ENCODE data around the gene GAS1.

The GAS1 gene

DNA sequence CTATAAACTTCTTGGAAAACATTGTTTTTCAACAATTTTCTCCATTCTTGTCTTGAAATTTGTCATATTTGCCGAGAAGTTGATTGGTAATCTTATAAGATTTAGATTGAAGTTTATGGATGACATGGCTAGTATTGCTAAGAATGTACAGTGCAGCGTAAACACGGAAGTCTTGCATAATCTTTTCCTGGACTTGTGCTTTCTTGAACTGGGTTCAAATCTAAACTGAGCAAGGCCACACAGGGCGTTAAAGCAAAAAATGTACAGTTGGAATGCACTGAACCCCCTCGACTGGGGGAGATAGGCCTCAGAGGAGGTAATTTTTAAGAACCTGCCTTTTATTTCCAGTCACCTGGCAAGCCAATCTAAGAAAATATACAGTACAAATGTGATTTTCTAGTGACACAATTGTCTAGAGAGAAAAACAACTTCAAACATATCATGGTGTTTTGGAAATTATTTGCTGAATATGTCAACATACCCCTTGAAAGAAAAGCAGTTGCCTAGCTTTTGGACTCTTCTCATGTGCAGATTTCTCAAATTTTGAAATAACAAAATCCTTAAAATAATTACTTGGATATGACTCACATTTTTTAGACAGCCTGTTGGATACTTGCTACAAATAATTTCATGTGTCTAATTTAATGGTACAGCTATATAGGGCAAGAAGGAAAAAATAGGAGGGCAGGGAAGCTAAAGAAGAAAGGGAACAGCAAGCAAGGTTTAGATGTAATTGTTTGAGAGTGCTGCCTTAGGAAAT, 18.5 kb upstream of the GAS1 start:
- DNase-seq (ENCODE audit: low read depth, low spot score) = no peak

GRCh38 chr9:86962692-86963091, 15.4 kb upstream of the GAS1 start:
- no peak for DNase-seq (ENCODE audit: low read depth, low spot score)

- DNase-seq (ENCODE audit: low read depth, low spot score) = no peak
These were observed 13.6 kb upstream of the GAS1 start for GRCh38 chr9:86960938-86961337.

DNA sequence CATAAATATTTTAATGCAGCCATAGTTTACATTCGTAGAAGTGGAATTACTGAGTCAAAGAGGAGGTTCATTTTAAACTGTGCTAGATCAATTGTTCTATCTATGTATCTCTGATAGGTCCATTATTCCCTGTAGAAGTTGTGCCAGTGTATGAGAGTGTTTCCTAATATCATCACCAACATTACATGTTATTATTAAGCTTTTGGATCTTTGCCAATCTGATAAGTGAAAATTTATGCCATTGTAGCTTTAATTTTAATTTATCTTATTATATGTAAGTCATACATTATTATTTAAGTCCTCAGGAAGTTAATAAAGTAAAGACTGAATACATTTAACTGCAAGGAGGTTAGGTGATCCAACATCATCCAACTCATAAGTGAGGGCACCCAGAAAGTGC, 10.9 kb upstream of the GAS1 start:
- no peak for DNase-seq (ENCODE audit: low read depth, low spot score)

DNA sequence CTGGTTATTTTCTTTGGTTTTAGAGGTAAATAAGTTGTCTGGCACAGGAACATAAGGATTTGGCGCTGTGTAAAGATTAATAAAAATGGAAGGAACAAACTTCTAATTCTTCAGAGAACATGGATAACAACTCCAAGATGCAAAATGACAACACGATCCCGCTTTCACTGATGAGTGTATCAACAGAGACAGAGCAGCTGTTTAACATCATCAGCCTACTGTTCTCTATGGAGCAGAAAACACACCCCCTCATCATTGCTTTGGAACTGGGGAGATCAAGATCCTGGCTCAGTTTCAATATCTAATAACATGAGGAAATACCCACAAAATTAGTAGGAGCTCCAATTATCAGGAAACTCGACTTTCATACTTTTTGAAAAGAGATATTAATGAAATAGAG, 8.3 kb upstream of the GAS1 start:
- no peak for DNase-seq (ENCODE audit: low read depth, low spot score)

DNA sequence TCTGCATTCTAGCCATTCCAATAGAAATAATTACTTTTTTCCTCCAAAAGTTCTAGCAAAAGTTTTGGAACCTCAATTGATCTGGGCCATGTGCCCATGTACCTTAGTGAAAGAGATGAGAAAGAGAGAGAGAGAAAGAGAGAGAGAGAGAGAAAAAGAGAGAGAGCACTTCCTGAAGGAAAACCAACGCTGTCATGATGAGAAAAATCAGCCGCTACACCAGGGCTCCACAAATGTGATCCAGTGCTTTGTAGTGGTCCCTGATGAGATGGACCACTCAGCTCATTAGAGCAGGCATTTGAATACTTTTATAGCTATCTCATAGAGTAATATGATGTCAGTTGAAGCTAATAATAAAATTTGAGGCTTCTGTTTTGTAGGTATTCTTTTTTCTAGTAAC, 7.7 kb upstream of the GAS1 start:
- no peak for DNase-seq (ENCODE audit: low read depth, low spot score)

- DNase-seq (ENCODE audit: low read depth, low spot score) = no peak
These were observed 5.9 kb upstream of the GAS1 start for GRCh38 chr9:86953181-86953580.

GRCh38 chr9:86948074-86948929, 996 bp upstream of the GAS1 start:
- DNase-seq (ENCODE audit: low read depth, low spot score) = no peak

GRCh38 chr9:86946201-86947145, 833 bp downstream of the GAS1 start:
- no peak for DNase-seq (ENCODE audit: low read depth, low spot score)

DNA sequence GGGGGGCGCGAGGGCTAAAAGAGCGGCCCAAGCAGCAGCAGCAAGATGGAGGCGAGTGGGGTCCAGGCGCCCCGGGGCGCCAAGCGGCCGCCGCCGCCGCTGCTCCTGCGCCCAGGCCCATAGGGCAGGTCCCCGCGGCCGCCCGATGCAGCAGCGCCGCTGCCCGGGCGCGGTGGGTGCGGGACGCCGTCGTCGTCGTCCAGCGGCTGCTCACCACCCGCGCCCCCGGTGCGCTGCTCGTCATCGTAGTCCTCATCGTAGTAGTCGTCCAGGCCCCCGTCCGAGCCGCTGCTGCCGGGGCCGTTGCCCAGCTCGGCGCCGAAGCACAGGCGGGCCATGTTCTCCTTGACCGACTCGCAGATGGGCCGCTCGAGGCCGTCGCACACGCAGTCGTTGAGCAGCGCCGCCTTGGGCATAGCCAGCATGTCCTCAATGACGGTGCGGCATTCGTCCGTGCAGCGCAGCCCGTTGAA, 1.5 kb downstream of the GAS1 start:
- DNase-seq (ENCODE audit: low read depth, low spot score) = no peak

DNA sequence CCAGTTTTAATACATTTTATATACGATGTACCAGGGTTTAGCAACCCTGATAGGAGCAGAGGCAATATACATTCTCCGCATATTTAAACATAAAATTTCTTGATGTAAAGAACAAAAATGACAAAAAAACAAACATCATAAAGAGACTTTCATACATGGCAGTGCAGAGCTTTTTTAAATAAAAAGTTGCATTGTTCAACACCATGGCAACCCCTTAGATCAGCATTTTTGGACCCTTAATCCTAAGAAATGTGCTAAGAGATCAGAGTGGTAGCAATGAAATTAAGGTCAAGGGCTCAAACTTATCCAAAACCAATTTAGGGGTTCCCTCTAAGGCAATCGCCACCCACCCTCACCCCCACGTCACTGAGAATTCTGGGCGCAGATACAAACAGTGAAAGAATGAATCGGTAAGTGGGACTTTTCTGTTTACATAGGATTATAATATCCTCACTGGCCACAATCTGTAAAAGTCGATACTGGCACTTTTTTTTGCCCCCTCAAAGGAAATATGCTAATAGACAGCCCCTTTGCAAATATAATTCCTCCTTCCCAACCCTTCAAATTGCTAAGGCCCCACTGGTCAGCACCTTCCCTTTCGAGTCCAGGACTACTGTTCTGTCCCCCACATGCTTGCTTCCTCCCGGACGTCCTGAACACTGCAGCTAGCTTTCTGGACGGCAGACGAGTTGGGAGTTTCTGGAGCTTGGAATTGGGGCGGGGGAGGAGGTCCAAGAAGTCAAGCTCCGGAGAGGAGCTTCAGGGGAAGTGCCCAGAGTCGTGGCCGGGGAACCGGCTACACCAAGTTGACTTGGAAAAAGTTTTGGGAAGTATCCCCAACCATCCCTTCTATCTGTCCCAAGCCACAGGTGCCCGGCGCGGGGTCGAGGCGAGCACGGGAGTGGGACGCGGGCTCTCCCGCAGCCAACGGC, 2.2 kb downstream of the GAS1 start:
- no peak for DNase-seq (ENCODE audit: low read depth, low spot score)

DNA sequence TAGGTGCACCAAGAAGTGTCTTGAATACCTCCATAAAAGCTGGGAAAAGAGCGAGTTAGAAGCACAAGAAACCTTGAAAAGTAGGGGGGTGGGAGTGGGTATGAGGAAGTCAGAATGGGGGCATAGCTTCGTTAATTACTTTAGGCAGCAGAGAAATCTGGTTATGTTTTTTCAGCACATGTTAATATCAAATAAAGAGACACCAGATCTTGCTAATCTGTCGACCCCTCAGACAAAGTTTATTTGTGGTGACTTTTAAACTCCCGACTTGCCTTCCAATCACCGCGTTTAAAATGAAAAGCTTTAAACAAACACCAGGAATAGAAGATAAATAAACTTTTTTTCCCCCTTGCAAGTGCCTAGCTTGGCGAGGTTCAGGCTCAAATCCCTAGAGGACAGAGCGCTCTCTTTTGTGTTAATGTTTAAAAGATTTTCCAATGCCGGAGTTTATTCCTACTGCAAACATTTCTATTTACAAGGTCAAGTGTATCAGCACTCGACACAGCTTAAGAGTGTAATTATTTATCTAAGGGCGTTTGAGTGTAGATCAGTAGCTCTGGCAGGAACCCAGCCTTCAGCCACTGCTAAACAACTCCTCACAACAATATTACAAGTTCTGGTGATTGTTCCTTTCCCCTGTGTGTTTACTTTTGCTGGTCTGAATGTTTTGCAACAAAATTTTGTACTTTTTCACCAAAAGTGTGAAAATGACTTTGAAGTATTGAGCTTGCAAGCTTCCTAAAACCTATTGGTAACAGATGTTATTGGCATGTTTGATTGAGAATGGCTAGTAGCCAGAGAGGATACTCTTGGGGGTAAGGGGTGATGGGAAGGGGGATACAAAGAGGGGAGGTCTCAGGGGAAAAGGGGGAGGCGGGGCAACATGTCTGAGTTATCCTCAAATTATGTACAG, 3.8 kb downstream of the GAS1 start:
- no peak for DNase-seq (ENCODE audit: low read depth, low spot score)

DNA sequence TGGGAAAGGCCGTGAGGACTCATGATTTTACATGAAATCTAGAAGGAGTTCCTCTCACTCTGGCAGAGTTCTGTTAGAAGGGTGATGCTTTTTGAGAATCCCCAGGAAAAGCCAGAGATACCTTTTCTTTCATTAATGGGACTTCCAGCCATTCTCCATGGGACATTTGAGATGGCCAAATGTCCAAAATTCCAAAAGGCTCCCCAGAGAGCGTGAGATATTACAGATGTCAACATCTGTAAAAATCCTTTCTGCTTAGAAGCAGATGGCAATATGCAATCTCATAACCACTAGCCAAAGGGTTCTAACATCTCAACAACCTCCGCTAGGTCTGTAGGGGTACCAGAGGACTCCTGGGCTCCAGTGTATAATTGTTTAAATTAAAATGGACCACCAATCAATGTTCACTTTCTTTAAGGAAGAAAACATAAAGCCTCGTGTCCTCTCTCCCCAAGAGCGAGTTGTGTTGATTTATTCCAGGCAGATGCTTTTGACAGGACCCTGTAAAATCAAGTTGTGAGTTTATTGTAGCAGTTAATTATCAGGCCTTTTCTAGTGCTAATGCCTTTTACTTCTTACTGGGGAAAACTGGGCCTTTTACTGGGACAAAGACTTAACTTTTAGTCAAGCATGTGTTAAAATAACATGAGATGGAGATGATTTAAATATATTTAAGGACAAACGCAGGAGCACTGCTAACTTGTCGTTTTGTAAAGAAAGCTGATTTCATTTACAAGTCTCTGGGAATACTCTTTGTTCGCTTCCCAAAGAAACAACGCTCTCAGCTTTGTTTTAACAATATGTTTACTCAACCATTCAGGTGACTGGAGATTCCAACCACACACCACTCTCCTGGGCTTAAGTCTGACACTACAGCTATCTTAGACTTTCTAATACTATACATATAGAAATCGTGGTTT, 4.8 kb downstream of the GAS1 start:
- no peak for DNase-seq (ENCODE audit: low read depth, low spot score)

- no peak for DNase-seq (ENCODE audit: low read depth, low spot score)
These were observed 6.1 kb downstream of the GAS1 start for GRCh38 chr9:86941197-86941596.

- no peak for DNase-seq (ENCODE audit: low read depth, low spot score)
These were observed 6.5 kb downstream of the GAS1 start for GRCh38 chr9:86940774-86941173.

DNA sequence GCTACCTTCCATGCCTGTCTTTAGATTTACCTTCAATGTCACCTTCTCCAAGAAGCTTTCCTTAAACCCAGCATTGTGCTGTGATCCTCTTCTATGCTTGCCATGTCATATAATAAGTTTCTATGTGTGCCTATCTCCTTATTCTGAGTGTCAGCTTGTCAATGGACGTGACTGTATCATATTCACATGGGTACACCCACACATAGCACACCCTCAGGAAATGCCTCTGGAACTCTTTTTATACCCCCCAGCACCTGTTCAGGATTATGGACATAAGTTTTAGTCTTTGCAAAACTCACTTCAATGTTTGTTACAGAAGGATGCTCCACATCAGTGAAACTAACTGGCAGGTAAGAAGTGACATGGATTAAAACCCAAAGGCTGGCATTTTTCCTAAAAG, 7.4 kb downstream of the GAS1 start:
- no peak for DNase-seq (ENCODE audit: low read depth, low spot score)

- no peak for DNase-seq (ENCODE audit: low read depth, low spot score)
These were observed 8.0 kb downstream of the GAS1 start for GRCh38 chr9:86939321-86939720.

GRCh38 chr9:86938780-86939179, 8.5 kb downstream of the GAS1 start:
- no peak for DNase-seq (ENCODE audit: low read depth, low spot score)

- no peak for DNase-seq (ENCODE audit: low read depth, low spot score)
These were observed 21.2 kb downstream of the GAS1 start for GRCh38 chr9:86926145-86926544.
